Body of pancreas (tissue), 4 donors: ENCODE results near the gene PDLIM3.

Experiments used
- POLR2A ChIP-seq, 3 donors: fragments of 450-650 bp; IDR thresholded peaks; one replicate each; pipeline ENCODE4 v1.6.1; 2016; ENCODE audit warnings: antibody characterized with exemption in 3 of 3, mild to moderate bottlenecking in 2 of 3
- TF ChIP-seq, protein P1 (sequence below), 7 experiments: fragments of 450-650 bp in 4 of 7; fragments of 200-600 bp in 3 of 7; sonication (generic) in 3 of 7; IDR thresholded peaks; one replicate each; pipeline ENCODE4 v1.5.1; 2016 to 2019; ENCODE audit warnings: antibody characterized with exemption in 7 of 7

DNA sequence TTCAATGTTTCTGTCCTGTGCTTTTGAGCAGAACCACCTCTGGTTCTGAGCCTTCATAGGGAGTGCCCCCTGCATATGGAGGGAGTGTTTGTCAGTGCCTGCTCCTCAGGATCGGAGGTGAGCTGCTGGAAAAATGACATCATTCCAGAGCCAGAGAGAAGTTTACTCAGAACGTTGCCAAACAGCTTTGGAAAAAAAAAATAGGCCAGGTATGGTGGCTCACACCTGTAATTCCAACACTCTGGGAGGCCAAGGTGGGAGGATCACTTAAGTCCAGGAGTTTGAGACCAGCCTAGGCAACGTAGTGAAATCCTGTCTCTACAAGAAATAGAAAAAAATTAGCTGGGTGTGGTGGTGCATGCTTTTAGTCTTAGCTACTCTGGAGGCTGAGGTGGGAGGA is 27.2 kb upstream of the PDLIM3 start:
- TF ChIP-seq POLR2A (IDR thresholded peaks at IDR 0.05) = no peak
- TF ChIP-seq, protein P1, sequence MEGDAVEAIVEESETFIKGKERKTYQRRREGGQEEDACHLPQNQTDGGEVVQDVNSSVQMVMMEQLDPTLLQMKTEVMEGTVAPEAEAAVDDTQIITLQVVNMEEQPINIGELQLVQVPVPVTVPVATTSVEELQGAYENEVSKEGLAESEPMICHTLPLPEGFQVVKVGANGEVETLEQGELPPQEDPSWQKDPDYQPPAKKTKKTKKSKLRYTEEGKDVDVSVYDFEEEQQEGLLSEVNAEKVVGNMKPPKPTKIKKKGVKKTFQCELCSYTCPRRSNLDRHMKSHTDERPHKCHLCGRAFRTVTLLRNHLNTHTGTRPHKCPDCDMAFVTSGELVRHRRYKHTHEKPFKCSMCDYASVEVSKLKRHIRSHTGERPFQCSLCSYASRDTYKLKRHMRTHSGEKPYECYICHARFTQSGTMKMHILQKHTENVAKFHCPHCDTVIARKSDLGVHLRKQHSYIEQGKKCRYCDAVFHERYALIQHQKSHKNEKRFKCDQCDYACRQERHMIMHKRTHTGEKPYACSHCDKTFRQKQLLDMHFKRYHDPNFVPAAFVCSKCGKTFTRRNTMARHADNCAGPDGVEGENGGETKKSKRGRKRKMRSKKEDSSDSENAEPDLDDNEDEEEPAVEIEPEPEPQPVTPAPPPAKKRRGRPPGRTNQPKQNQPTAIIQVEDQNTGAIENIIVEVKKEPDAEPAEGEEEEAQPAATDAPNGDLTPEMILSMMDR (IDR thresholded peaks at IDR 0.05) = no peak
